Mesothelial cell of epicardium (in vitro differentiated cells): Measurements from ENCODE around the gene FGFR4. TPM values are rescaled to one million over a fixed set of nuclear protein-coding genes. Genes with fewer than 3 reads are reported as not detected.

ENCODE experiments used
- DNase-seq, 2 experiments: peaks; one replicate each; pipeline ENCODE4 v3.0.0; 2021; ENCODE audit warnings: low spot score in 2 of 2; ENCODE audit not compliant: unreplicated experiment in 2 of 2
- H3K27ac Mint-ChIP-seq: 2 replicates; pipeline ENCODE4 v1.8.0; 2021; ENCODE audit warnings: mixed read lengths
- H3K27me3 Mint-ChIP-seq: 2 replicates; pipeline ENCODE4 v1.8.0; 2021; ENCODE audit warnings: low read depth, mixed read lengths
- H3K36me3 Mint-ChIP-seq: 2 replicates; pipeline ENCODE4 v1.8.0; 2021; ENCODE audit warnings: mixed read lengths
- H3K4me1 Mint-ChIP-seq: 2 replicates; pipeline ENCODE4 v1.8.0; 2021; ENCODE audit warnings: mixed read lengths
- H3K4me3 Mint-ChIP-seq: 2 replicates; pipeline ENCODE4 v1.8.0; 2021; ENCODE audit warnings: mild to moderate bottlenecking, moderate library complexity, mixed read lengths
- H3K9me3 Mint-ChIP-seq: 2 replicates; pipeline ENCODE4 v1.8.0; 2021; ENCODE audit warnings: mixed read lengths
- CTCF ChIP-seq: fragments of 200-600 bp; sonication (generic); IDR thresholded peaks from one replicate; pipeline ENCODE4 v1.5.0; 2021; ENCODE audit warnings: antibody characterized with exemption; ENCODE audit not compliant: unreplicated experiment
- total RNA-seq: library from RNA; stranded (reverse); gene quantifications from 3 replicates; pipeline ENCODE4 v1.2.1, GENCODE V29; 2021

FGFR4 gene
- total RNA-seq, 1 donor from 2014 or later: 5.9 TPM

GRCh38 chr5:177099422-177100093, 12.8 kb downstream of the FGFR4 start:
- H3K27me3 Mint-ChIP-seq: peaks cover 7% of the 10 kb centered on the region

DNA sequence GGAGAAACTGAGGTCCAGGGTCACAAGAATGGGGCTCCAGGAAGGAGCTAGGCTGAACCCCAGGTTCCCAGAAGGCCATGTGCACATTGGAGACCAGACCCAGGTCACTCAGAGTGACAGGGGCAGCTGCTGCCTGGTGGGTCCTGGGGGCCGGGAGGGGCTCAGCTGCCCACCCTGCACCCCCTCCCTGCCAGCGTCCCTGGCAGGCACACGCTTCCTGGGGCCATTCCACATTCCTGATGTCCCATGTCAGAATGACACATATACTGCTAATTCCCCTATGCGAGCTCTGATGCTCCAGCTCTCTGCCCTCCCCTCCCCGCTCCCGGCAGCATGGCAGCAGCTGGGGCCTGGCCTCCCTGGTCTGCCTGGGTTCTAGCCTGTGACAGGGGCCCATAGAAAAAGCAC, 14.0 kb downstream of the FGFR4 start:
- H3K36me3 Mint-ChIP-seq: no peaks in the 10 kb centered on the region
- no peak for TF ChIP-seq CTCF
- DNase-seq: no peak
- no peak overlapping the region for H3K4me3 Mint-ChIP-seq
- H3K27ac Mint-ChIP-seq: no peak overlapping the region
- peaks cover 3% of the 10 kb centered on the region for H3K4me1 Mint-ChIP-seq
- H3K9me3 Mint-ChIP-seq: no peaks in the 10 kb centered on the region
- peaks cover 7% of the 10 kb centered on the region for H3K27me3 Mint-ChIP-seq

More at GRCh38 chr5:177099422-177100093, 12.8 kb downstream of the FGFR4 start:
- no peak for TF ChIP-seq CTCF
- Mint-ChIP-seq H3K9me3 (no peaks in the 10 kb centered on the region), H3K27ac (no peak overlapping the region), H3K4me1 (peaks cover 3% of the 10 kb centered on the region), H3K36me3 (no peaks in the 10 kb centered on the region), H3K4me3 (no peak overlapping the region)
- DNase-seq: no peak

DNA sequence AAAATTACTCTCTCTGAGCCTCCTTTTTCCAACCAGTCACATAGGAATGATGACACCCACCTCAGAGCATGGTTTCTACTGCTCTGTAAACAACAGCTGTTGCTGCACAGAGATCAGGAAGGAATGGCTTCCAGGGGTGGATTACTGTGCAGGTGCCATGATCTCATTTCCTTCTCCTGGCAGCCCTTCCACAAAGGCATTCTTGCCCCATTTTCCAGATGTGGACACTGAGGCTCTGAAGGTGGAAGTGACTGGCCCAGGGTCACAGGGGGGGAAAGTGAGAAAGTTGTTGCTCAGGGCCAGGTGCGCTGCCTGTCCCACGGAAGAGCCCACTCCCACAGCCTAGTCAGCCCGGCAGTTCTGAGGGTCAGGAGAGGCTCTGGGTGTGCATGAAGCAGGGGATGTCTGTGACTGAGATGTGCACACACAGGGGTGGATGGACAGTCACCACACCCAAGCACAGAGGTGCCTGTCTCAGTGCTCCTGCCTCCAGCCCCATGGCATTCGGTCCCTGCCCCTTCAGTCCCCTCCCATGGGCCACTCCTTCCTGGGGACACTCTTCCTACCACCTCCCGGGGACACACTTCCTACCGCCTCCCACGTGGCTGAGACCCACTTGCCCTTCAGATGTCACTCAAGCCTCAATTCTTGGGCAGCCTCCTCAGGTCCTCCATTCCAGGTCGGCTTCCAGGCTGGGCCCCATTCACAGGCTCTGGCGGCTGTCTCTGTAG, 17.0 kb downstream of the FGFR4 start:
- no peak for TF ChIP-seq CTCF
- no peak for DNase-seq
- Mint-ChIP-seq H3K27ac (no peak overlapping the region), H3K9me3 (no peaks in the 10 kb centered on the region), H3K4me3 (no peak overlapping the region), H3K36me3 (no peaks in the 10 kb centered on the region), H3K27me3 (peaks cover 7% of the 10 kb centered on the region), H3K4me1 (peaks cover 1% of the 10 kb centered on the region)

DNA sequence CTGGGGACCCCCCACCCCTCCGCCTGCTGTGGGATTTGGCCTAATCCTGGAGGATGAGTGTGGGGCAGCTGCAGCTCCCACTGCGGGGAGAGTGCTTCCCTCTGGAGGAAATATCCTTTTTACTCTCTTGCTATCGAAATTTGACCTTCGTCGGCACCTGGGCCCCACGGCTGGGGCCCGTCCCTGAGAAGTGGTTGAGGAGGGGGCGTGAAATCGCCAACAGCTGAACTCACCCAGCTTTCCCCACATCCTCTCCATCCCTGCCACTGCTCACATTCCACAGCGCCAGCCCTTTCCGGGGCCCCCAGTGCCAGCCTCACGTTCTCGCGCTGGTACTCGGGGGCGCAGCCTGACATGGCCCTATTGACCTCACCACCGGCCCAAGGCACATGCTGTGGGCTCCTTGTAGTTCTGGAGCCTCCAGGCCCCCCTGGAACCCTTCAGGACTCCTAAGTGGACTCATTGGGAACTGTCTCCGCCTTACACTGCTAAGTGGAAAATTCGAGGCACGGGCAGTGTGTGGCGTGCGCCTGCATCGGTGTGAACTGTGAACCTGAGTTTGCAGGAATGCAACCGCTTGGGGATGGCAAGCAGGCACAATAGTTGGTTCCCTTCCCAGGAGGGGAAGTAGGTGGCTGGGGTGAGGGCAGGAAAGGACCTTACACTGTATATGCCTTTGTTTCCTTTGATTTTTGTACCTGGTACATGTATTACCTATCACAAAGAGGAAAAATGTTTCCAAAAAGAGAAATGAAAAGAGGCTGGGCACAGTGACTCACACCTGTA, 19.2 kb downstream of the FGFR4 start:
- H3K4me1 Mint-ChIP-seq: peaks cover 2% of the 10 kb centered on the region
- TF ChIP-seq CTCF: no peak
- H3K27ac Mint-ChIP-seq: no peak overlapping the region
- H3K9me3 Mint-ChIP-seq: no peaks in the 10 kb centered on the region
- H3K4me3 Mint-ChIP-seq: no peak overlapping the region
- no peaks in the 10 kb centered on the region for H3K27me3 Mint-ChIP-seq
- no peaks in the 10 kb centered on the region for H3K36me3 Mint-ChIP-seq
- DNase-seq: no peak

DNA sequence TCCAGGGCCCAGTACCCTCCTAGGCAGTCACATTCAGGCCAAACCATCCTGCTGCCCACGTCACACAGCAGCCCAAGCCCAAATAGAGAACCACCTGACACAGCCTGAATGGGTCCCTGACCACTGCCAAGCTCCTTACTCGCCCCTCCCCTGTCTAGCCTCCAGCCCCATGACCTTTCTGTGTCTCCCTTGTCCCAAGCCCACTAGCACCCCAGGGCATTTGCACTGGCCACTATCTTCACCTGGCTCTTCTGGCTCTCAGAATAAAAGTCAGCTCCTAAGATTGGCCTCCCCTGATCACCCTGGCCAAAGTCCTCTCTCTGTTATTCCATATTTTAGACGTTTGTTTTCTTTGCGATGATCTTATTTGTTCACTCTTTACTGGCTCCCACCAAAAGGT, 20.4 kb downstream of the FGFR4 start:
- Mint-ChIP-seq H3K27me3 (no peaks in the 10 kb centered on the region), H3K36me3 (no peaks in the 10 kb centered on the region), H3K4me1 (peaks cover 2% of the 10 kb centered on the region), H3K9me3 (no peaks in the 10 kb centered on the region), H3K27ac (no peak overlapping the region), H3K4me3 (no peak overlapping the region)
- DNase-seq: no peak
- TF ChIP-seq CTCF: no peak
